Medulla oblongata (tissue), 1 donor: ENCODE results near the gene C16orf96.
"Not testable (repeated sequence)": the region's sequence is repeated elsewhere in the genome, so short reads cannot be mapped to it uniquely, and the experiment has no call there.

Source experiments
- DNase-seq: peaks from one replicate; pipeline ENCODE4 v3.0.0-alpha.2; 2015; ENCODE audit errors: extremely low spot score

Gene C16orf96

DNA sequence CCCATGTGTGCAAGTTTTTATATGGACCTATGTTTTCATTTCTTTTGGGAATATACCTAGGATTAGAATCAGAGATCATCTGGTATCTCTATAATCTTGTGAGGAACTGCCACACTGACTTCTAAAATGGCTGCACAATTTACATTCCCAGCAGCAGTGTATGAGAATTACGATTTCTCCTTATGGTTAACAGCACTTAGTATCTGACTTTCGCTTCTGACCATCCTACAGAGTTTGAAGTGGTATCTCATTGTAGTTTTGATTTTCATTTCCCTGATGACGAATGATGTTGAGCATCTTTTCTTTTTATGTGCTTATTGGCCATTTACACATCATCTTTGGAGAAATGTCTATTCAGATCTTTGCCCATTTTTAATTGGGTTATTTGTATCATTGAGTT, 10.0 kb downstream of the C16orf96 start:
- DNase-seq, result no peak

DNA sequence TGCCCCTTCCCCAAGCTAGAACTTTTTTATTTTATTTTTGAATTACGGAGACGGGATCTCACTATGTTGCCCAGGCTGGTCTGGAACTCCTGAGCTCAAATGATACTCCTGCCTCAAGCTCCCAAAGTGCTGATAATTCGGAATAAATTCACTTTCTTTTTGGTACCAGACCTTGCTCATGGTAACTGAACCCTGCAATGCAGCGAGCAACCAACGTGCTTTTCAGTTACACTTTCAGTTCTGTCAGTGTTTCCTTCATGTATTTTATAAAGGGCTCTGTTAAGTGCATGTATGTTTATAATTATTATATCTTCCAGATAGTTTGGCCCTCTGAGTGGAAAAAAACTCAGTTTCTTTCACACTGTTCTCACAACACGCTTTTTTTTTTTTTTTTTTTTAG, 13.9 kb downstream of the C16orf96 start:
- DNase-seq, result no peak

DNA sequence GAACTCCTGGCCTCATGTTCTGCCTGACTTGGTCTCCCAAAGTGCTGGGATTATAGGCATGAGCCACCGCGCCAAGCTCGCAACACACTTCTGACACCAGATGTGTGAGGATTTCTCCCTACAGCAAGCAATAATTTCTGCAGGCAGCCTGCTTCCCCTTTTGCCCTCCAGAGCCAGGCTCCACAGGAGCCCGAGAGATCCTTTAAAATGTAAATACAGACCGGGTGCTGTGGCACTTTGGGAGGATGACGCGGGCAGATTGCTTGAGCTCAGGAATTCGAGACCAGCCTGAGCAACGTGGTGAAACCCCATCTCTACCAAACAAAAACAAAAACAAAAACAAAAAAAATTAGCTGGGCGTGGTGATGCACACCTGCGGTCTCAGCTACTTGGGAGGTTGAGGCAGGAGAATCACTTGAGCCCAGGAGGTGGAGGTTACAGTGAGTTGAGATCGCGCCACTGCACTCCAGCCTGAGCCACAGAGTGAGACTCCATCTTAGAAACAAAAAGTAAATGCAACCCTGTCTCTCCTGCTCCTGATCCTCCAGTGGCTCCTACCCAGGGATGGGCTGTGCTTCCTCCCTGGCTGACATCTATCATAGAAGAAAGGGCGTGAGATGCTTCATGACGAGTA, 14.7 kb downstream of the C16orf96 start:
- no peak for DNase-seq

DNA sequence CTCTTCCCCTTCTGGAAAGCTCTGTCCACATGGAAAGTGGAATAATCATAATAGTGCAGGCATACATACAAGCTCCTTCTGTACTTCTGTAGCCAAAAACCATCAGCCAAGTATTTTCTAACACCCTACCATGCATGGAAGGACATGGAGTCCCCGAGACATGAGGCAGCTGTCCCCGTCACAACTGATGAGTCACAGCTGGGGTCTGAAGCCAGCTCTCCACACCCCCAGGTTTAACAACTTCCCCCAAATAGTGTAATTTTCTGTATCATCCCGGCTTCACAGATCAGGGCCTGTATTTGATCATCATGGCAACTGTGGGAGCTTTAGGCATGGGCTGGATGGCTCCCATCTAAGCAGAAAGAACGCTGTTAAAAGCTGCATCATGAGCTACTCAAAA, 16.6 kb downstream of the C16orf96 start:
- DNase-seq, result no peak

DNA sequence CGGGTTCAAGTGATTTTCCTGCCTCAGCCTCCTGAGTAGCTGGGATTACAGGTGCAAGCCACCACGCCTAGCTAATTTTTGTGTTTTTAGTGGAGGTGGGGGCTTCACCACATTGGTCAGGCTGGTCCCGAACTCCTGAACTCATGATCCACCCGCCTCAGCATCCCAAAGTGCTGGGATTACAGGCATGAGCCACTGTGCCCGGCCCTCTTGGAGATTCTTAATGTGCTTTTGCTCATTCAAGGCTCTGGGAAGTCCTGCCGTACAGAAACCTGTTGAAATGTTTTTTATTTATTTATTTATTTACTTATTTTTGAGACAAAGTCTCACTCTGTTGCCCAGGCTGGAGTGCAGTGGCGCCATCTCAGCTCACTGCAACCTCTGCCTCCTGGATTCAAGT, 17.8 kb downstream of the C16orf96 start:
- DNase-seq, result not testable (repeated sequence)

- no peak for DNase-seq
Measured at GRCh38 chr16:4574919-4575705, 19.0 kb downstream of the C16orf96 start.

DNA sequence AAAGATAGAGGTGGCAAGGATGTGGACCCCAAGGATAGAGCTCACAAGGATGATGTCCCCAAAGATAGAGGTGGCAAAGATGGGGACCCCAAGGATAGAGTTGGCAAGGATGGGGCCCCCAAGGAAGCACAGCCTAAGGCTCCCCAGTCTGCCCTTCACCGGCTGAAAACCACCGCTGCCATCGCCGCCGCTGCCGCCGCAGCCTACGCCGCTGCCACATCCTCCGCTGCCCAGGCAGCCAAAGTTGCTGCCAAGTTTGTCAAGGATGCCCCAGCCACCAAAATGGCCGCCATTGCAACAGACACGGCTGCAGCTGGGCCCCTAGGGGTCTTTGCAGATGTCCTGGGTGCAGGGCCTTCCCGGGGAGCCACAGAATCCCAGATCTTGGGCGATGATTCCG, 19.9 kb downstream of the C16orf96 start:
- DNase-seq, result no peak

- no peak for DNase-seq
Measured at GRCh38 chr16:4578961-4579530, 22.9 kb downstream of the C16orf96 start.

DNA sequence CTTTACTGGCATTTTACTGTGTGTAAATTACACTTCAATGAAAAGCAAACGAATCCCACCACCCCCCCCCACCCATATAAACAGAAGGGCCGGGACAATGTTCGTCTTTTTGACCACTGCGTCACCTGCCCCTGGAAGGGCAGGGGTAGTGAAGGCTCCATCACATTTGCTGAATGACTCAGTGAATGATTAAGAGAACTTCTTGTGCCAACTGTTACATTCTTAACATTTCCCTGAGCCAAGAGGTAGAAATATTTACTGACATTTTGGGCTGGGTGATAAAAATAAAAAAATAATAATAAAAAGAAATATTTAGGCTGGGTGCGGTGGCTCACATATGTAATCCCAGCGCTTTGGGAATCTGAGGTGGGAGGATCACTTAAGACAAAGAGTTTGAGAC, 24.1 kb downstream of the C16orf96 start:
- DNase-seq, result no peak

DNA sequence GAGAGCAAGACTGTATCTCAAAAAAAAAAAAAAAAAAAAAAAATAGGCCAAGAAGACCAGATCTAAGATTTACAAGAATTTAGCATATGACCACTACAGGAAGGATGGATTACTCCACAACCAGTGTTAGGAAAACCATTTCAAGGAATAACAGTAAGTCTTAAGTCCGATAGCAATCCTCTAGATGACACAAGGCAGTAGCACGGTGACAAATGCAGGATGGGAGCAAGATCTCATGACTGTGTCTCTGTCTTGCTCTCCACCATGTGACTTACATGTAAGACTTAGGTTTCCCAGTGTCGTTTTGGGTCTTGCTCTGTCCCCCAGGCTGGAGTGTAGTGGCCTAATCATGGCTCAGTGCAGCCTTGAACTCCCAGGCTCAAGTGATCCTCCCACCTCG, 27.8 kb downstream of the C16orf96 start:
- DNase-seq, result no peak

GRCh38 chr16:4586291-4586690, 30.2 kb downstream of the C16orf96 start:
- no peak for DNase-seq

- DNase-seq, result no peak
Measured at GRCh38 chr16:4588386-4588785, 32.2 kb downstream of the C16orf96 start.

- no peak for DNase-seq
Measured at GRCh38 chr16:4588961-4589360, 32.8 kb downstream of the C16orf96 start.

- DNase-seq, result no peak
Measured at GRCh38 chr16:4591191-4591590, 35.1 kb downstream of the C16orf96 start.

- no peak for DNase-seq
Measured at GRCh38 chr16:4591706-4592470, 35.7 kb downstream of the C16orf96 start.

DNA sequence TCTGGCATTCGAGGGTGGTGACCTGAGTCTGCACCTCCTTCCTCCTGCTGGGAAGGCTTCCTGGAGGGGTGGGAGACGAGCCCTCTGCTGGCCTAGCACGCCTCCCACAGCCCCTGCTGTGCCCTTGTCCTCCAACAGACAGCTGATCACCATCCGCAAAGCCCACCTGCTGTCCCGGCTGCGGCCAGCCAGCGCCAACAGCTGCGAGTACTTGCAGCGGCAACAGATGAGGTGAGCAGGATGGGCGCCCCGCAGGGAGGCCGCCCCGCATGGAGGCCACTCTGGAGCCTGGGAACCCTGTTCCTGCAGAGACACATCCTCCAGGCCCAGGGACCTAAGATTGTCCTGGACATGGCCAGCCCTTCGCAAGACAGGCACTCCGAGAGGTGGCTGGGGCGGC, 36.9 kb downstream of the C16orf96 start:
- no peak for DNase-seq

GRCh38 chr16:4594433-4595410, 38.6 kb downstream of the C16orf96 start:
- DNase-seq, result no peak

DNA sequence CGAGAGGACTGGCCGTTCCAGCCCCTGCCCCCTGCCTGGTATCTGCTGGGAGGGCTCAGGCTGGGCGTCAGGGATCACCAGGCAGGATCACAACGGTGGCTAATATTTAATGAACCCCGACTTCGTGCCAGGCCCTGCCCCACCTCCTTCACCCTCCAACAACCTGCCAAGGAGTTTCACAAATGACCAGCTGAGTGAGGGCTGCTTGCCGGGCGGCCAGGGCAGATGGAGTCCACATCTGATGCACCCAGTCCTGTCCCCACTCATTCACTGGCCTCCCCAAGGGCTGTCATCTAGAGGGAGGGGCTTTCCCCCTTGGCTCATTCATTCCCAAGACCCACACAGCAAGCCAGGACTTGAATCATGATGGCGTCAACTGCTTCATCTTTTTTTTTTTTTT, 41.0 kb downstream of the C16orf96 start:
- no peak for DNase-seq

DNA sequence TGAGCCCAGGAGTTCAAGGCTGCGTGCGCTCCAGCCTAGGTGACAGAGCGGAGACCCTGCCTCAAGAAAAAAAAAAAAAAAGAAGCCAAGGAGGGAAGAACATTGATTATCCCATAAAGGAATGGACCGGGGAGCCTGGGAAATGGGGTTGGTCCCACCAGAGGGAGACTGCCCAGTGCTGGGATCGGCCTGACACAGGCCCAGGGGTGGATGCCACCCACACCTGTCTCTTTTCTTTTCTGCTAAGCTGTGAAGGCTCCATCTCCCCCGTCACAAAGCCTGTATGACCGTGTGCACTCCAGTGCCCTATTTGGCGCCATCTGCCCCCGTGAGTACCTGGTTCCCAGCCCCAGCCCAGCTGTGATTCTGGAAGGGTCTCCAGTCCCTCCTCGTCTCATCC, 42.9 kb downstream of the C16orf96 start:
- DNase-seq, result no peak

GRCh38 chr16:4599545-4599944, 43.4 kb downstream of the C16orf96 start:
- DNase-seq, result no peak
